HG03520 (cell line): ENCODE results near the gene CPA1.

Experiments used
- ATAC-seq: cut with Tn5 transposase; IDR thresholded peaks from one replicate; pipeline ENCODE4 v1.9.1; 2021; ENCODE audit warnings: mild to moderate bottlenecking, moderate library complexity; ENCODE audit not compliant: unreplicated experiment

The CPA1 gene

GRCh38 chr7:130393841-130394411 is 13.6 kb downstream of the CPA1 start:
- ATAC-seq = no peak

- no peak for ATAC-seq
Measured at GRCh38 chr7:130394421-130395195, 14.3 kb downstream of the CPA1 start.

GRCh38 chr7:130395421-130395820 is 15.1 kb downstream of the CPA1 start:
- ATAC-seq = no peak

- ATAC-seq = no peak
Measured at GRCh38 chr7:130396109-130396508, 15.8 kb downstream of the CPA1 start.

- no peak for ATAC-seq
Measured at GRCh38 chr7:130397051-130397757, 16.9 kb downstream of the CPA1 start.

GRCh38 chr7:130397758-130398073 is 17.4 kb downstream of the CPA1 start:
- no peak for ATAC-seq

- ATAC-seq = no peak
Measured at GRCh38 chr7:130398526-130399090, 18.3 kb downstream of the CPA1 start.

GRCh38 chr7:130400120-130400572 is 19.9 kb downstream of the CPA1 start:
- no peak for ATAC-seq

GRCh38 chr7:130401101-130401500 is 20.8 kb downstream of the CPA1 start:
- ATAC-seq = no peak

- no peak for ATAC-seq
Measured at GRCh38 chr7:130401578-130401977, 21.3 kb downstream of the CPA1 start.

- no peak for ATAC-seq
Measured at GRCh38 chr7:130405003-130405402, 24.7 kb downstream of the CPA1 start.

GRCh38 chr7:130409067-130409711 is 28.9 kb downstream of the CPA1 start:
- no peak for ATAC-seq

GRCh38 chr7:130409712-130410072 is 29.4 kb downstream of the CPA1 start:
- ATAC-seq = no peak

GRCh38 chr7:130410868-130411541 is 30.7 kb downstream of the CPA1 start:
- no peak for ATAC-seq

GRCh38 chr7:130413201-130413600 is 32.9 kb downstream of the CPA1 start:
- no peak for ATAC-seq

GRCh38 chr7:130415006-130415405 is 34.7 kb downstream of the CPA1 start:
- no peak for ATAC-seq

- no peak for ATAC-seq
Measured at GRCh38 chr7:130417213-130417612, 36.9 kb downstream of the CPA1 start.

- no peak for ATAC-seq
Measured at GRCh38 chr7:130418306-130418705, 38.0 kb downstream of the CPA1 start.

- ATAC-seq = no peak
Measured at GRCh38 chr7:130419658-130420057, 39.4 kb downstream of the CPA1 start.

- no peak for ATAC-seq
Measured at GRCh38 chr7:130420943-130421578, 40.8 kb downstream of the CPA1 start.
